Right lung (tissue), 5 donors: ENCODE results near the gene CDC42EP5. TPM values are rescaled to one million over a fixed set of nuclear protein-coding genes. Genes with fewer than 3 reads are reported as not detected.
"Not testable (repeated sequence)": the region's sequence is repeated elsewhere in the genome, so short reads cannot be mapped to it uniquely, and the experiment has no call there.

ENCODE experiments used
- DNase-seq, 2 donors: peaks; one replicate each; pipeline ENCODE4 v3.0.0-alpha.2; 2013
- polyA plus RNA-seq, 5 donors: library from polyadenylated mRNA; unstranded; fragments of 120-200 nt; gene quantifications; one replicate each; pipeline versions ENCODE4 v1.2.1 to v1.2.3, GENCODE V29; 2013; ENCODE audit warnings: inconsistent platforms in 1 of 5, low replicate concordance in 1 of 5; ENCODE audit not compliant: insufficient read length in 5 of 5, insufficient read depth in 1 of 5

The CDC42EP5 gene
- polyA plus RNA-seq, 5 donors: 25.8 to 76.8 (median 34.3) TPM

- DNase-seq: no peak
Observed at GRCh38 chr19:54493967-54494585, 21.0 kb upstream of the CDC42EP5 start.

GRCh38 chr19:54493056-54493455 lies 20.0 kb upstream of the CDC42EP5 start:
- not testable (repeated sequence) for DNase-seq

GRCh38 chr19:54492568-54492967 lies 19.5 kb upstream of the CDC42EP5 start:
- DNase-seq: no peak

- no peak for DNase-seq
Observed at GRCh38 chr19:54489766-54490165, 16.7 kb upstream of the CDC42EP5 start.

- DNase-seq: no peak
Observed at GRCh38 chr19:54489341-54489740, 16.2 kb upstream of the CDC42EP5 start.

- DNase-seq: no peak
Observed at GRCh38 chr19:54485851-54486250, 12.8 kb upstream of the CDC42EP5 start.

- no peak for DNase-seq
Observed at GRCh38 chr19:54484451-54484850, 11.4 kb upstream of the CDC42EP5 start.

GRCh38 chr19:54482889-54483288 lies 9.8 kb upstream of the CDC42EP5 start:
- no peak for DNase-seq

- DNase-seq: no peak
Observed at GRCh38 chr19:54481326-54481930, 8.3 kb upstream of the CDC42EP5 start.

- no peak for DNase-seq
Observed at GRCh38 chr19:54480051-54480450, 7.0 kb upstream of the CDC42EP5 start.

GRCh38 chr19:54478677-54479266 lies 5.7 kb upstream of the CDC42EP5 start:
- DNase-seq: no peak

- DNase-seq: no peak
Observed at GRCh38 chr19:54477650-54478049, 4.6 kb upstream of the CDC42EP5 start.

GRCh38 chr19:54475706-54476105 lies 2.6 kb upstream of the CDC42EP5 start:
- DNase-seq: no peak

- no peak for DNase-seq
Observed at GRCh38 chr19:54473892-54474372, 836 bp upstream of the CDC42EP5 start.

- peak in 1 of 2 donors; percentile 52 for DNase-seq
Observed at GRCh38 chr19:54470991-54471782, 1.9 kb downstream of the CDC42EP5 start.

- no peak for DNase-seq
Observed at GRCh38 chr19:54470276-54470887, 2.7 kb downstream of the CDC42EP5 start.

- DNase-seq: no peak
Observed at GRCh38 chr19:54469496-54469934, 3.6 kb downstream of the CDC42EP5 start.

GRCh38 chr19:54466110-54466480 lies 7.0 kb downstream of the CDC42EP5 start:
- not testable (repeated sequence) for DNase-seq

GRCh38 chr19:54465426-54466109 lies 7.5 kb downstream of the CDC42EP5 start:
- no peak for DNase-seq

GRCh38 chr19:54464630-54465425 lies 8.3 kb downstream of the CDC42EP5 start:
- peak in 1 of 2 donors; percentile 83 for DNase-seq
